Camera-type eye (tissue), 1 donor: ENCODE results near the gene PXMP4. TPM values are rescaled to one million over a fixed set of nuclear protein-coding genes. Genes with fewer than 3 reads are reported as not detected.

Experiments used
- total RNA-seq: library from RNA; depleted of rRNA; stranded (reverse); fragments of >200 nt; gene quantifications from one replicate; pipeline ENCODE4 v1.2.3, GENCODE V29; 2014

The PXMP4 gene
- total RNA-seq, result 14.6 TPM

GRCh38 chr20:33719989-33720709 is at the start of gene PXMP4:
PXMP4 (minus strand) TSS chr20:33720310; CDS start chr20:33720207, 103 bp downstream.

GRCh38 chr20:33731693-33732165 is 11.6 kb upstream of the PXMP4 start, which contains the start of gene ZNF341:
ZNF341 (plus strand) TSS chr20:33731996; CDS start chr20:33732022, 26 bp downstream.

GRCh38 chr20:33686100-33686983 is 33.8 kb downstream of the PXMP4 start, which contains the start of gene E2F1:
E2F1 (minus strand) TSS chr20:33686385; CDS start chr20:33686264, 121 bp downstream.

GRCh38 chr20:33674294-33675135 is 45.6 kb downstream of the PXMP4 start, which contains the start of gene NECAB3:
NECAB3 (minus strand) TSS chr20:33674428; CDS start chr20:33674352, 76 bp downstream.

GRCh38 chr20:33666293-33667244 is 53.5 kb downstream of the PXMP4 start, which contains the start of gene ACTL10:
ACTL10 (plus strand) TSS chr20:33666943; CDS start chr20:33667498, 555 bp downstream.

GRCh38 chr20:33662172-33662571 is 57.9 kb downstream of the PXMP4 start, which contains the start of gene C20orf144:
C20orf144 (plus strand) TSS chr20:33662327; CDS start chr20:33662346, 19 bp downstream.

Other genes starting within 250 kb of the PXMP4 start
- gene CBFA2T2, start 230.2 kb downstream of the PXMP4 start, total RNA-seq, result 44.0 TPM
- 0.22 TPM for gene C20orf144, start 58.0 kb downstream of the PXMP4 start, total RNA-seq
- gene ACTL10, start 53.4 kb downstream of the PXMP4 start, total RNA-seq, result 0.49 TPM
- 44.3 TPM for gene NECAB3, start 45.9 kb downstream of the PXMP4 start, total RNA-seq
- 11.6 TPM for gene E2F1, start 33.9 kb downstream of the PXMP4 start, total RNA-seq
- 2.2 TPM for gene ZNF341, start 11.7 kb upstream of the PXMP4 start, total RNA-seq
- 75.4 TPM for gene CHMP4B, start 91.0 kb upstream of the PXMP4 start, total RNA-seq